ENCODE data around the gene WDR73.

- TF ChIP-seq GATA2 (IDR thresholded peaks at IDR 0.05; ENCODE audit: low read depth, low read length) (no peak), GATA3 (IDR thresholded peaks at IDR 0.05; ENCODE audit: low read depth, low read length) (no peak)
These were observed 4.4 kb downstream of the WDR73 start for GRCh38 chr15:84649706-84650105.

Measured in SH-SY5Y (cell line).